ENCODE data around the gene ADPGK.

ADPGK gene

DNA sequence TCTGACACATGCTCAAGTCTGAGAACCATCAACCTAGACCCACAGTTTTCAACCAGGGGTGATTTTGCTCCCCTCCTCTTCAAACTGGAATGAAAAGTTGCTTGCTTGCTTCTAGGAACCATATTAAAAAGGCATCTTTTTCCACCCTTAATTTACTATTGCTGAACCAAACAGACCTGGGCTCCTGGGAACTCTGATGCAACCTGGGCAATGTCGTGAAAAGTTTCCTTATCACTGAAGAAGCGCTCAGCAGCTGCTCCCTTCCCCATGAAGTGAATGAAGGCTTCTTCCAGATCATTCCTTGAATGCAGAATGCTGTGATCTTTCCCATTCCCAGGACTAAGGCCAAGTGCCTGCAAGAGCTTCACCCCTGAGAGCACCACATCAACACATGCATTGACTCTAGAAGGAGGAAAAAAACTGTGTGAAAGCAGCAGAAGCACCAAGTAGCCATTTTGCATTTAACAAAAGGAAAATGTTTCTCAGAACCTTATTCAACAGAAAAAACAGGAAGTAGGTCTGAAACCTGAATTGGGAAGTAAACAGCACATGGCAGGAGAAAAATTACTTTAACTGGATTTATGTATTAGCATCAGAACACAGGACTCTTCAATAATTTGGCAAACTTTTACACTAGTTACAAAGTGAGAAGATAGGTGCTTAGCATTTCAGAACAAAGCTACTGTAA lies 8.7 kb downstream of the ADPGK start:
- no peak overlapping the region for H3K27ac ChIP-seq (ENCODE audit: low read length)
- H3K9me3 ChIP-seq (ENCODE audit: control insufficient read depth in 2 of 2, low read length in 2 of 2), result no peaks in the 10 kb centered on the region
- peaks cover 16 to 25% of the 10 kb centered on the region in 2 donors for H3K36me3 ChIP-seq (ENCODE audit: control insufficient read depth in 2 of 2, insufficient read depth in 2 of 2, low read length in 2 of 2)
- no peaks in the 10 kb centered on the region for H3K27me3 ChIP-seq (ENCODE audit: control insufficient read depth in 1 of 2, insufficient read depth in 2 of 2, low read length in 2 of 2)
- H3K4me1 ChIP-seq (ENCODE audit: control insufficient read depth, insufficient read depth, low read length), result no peaks in the 10 kb centered on the region
- H3K9ac ChIP-seq (ENCODE audit: low read length in 2 of 2), result no peak overlapping the region
- no peak overlapping the region for H3K4me3 ChIP-seq (ENCODE audit: low read length in 2 of 2)

DNA sequence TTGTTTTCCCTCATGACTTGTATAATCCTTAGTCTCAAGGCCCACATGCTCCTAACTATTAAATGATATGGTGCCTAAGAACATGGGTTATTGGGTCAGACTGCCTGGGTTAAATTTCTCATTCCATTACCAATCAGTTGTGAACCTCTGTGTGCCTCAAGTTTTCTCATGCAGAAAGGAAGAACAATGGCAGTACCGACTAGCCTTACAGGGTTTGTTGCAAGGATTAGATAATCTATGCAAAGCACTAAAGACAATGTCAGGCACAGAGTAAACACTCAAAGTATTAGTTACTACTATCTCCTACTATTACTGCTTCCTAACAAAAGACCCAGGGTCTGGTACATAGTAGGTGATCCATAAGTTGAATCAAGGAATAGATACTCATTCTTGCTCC lies 12.2 kb downstream of the ADPGK start:
- Histone ChIP-seq H3K36me3 (ENCODE audit: control insufficient read depth in 2 of 2, insufficient read depth in 2 of 2, low read length in 2 of 2) (peaks cover 18 to 37% of the 10 kb centered on the region in 2 donors), H3K27ac (ENCODE audit: low read length) (no peak overlapping the region), H3K4me3 (ENCODE audit: low read length in 2 of 2) (no peak overlapping the region), H3K9me3 (ENCODE audit: control insufficient read depth in 2 of 2, low read length in 2 of 2) (no peaks in the 10 kb centered on the region), H3K9ac (ENCODE audit: low read length in 2 of 2) (no peak overlapping the region), H3K4me1 (ENCODE audit: control insufficient read depth, insufficient read depth, low read length) (no peaks in the 10 kb centered on the region), H3K27me3 (ENCODE audit: control insufficient read depth in 1 of 2, insufficient read depth in 2 of 2, low read length in 2 of 2) (no peaks in the 10 kb centered on the region)

DNA sequence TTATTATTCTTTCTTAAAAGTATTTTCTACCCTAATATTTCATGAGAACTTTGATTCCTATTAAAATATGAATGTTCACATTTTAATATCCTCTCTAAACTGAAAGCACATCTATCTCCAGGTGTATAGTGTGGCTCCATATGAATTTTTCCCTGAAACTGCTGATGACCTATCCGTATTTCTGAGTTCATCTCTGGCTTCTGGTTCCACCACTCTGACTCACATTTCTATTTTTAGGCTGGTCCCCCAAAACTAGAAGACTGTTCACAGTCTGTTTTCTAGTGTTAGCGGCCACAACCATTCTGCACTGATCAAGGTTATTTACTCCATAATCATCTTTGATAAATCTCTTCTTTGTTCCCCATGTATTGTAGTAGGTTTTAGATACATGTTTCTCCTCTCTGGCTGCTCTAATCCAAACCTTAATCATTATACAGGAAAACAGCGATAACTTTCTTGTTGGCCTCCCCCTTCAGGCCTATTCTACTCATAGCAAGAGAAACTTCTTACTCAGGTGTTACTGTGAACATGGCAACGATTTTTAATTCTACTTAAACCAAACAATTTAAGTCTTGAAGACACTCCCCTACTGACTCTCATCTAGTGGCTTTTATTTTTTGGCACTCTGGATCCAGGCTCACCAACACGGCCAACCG lies 12.8 kb downstream of the ADPGK start:
- H3K9me3 ChIP-seq (ENCODE audit: control insufficient read depth in 2 of 2, low read length in 2 of 2), result no peaks in the 10 kb centered on the region
- no peaks in the 10 kb centered on the region for H3K4me1 ChIP-seq (ENCODE audit: control insufficient read depth, insufficient read depth, low read length)
- H3K9ac ChIP-seq (ENCODE audit: low read length in 2 of 2), result no peak overlapping the region
- H3K36me3 ChIP-seq (ENCODE audit: control insufficient read depth in 2 of 2, insufficient read depth in 2 of 2, low read length in 2 of 2), result peaks cover 18 to 42% of the 10 kb centered on the region in 2 donors
- no peaks in the 10 kb centered on the region for H3K27me3 ChIP-seq (ENCODE audit: control insufficient read depth in 1 of 2, insufficient read depth in 2 of 2, low read length in 2 of 2)
- no peak overlapping the region for H3K4me3 ChIP-seq (ENCODE audit: low read length in 2 of 2)
- no peak overlapping the region for H3K27ac ChIP-seq (ENCODE audit: low read length)

DNA sequence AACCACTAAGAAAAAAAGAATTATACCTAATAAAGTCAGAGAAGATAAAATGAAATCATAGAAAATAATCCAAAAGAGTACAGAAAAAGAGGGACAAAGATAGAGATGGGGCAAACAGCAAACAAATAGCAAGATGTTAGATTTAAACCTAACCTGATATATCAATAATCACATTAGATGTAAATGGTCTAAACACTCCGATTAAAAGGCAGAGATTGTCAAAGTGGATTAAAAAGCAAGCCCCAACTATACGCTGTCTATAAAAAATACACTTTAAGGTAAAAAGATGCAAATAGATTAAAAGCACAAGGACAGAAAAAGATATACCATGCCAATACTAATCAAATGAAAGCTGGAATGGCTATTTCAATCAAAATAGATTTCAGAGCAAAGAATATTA lies 16.8 kb downstream of the ADPGK start:
- no peak overlapping the region for H3K9ac ChIP-seq (ENCODE audit: low read length in 2 of 2)
- peaks cover 9 to 31% of the 10 kb centered on the region in 2 donors for H3K36me3 ChIP-seq (ENCODE audit: control insufficient read depth in 2 of 2, insufficient read depth in 2 of 2, low read length in 2 of 2)
- H3K27ac ChIP-seq (ENCODE audit: low read length), result no peak overlapping the region
- no peaks in the 10 kb centered on the region for H3K9me3 ChIP-seq (ENCODE audit: control insufficient read depth in 2 of 2, low read length in 2 of 2)
- no peak overlapping the region for H3K4me3 ChIP-seq (ENCODE audit: low read length in 2 of 2)
- H3K4me1 ChIP-seq (ENCODE audit: control insufficient read depth, insufficient read depth, low read length), result no peaks in the 10 kb centered on the region
- no peaks in the 10 kb centered on the region for H3K27me3 ChIP-seq (ENCODE audit: control insufficient read depth in 1 of 2, insufficient read depth in 2 of 2, low read length in 2 of 2)

DNA sequence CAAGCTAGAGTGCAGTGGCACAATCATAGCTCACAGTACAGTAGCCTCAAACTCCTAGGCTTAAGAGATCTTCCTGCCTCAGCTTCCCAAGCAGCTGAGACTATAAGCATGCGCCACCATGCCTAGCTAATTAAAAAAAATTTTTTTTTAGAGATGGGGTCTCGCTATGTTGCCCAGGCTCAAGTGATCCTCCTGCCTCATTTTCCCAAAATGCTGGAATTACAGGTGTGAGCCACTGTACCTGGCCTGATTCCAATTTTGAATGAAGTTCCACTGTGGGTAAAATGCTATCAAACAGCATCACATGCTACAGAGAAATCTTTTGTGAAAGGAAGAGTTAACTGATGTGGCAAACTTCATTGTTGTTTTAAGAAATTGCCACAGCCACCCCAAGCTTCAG lies 17.5 kb downstream of the ADPGK start:
- peaks cover 7 to 28% of the 10 kb centered on the region in 2 donors for H3K36me3 ChIP-seq (ENCODE audit: control insufficient read depth in 2 of 2, insufficient read depth in 2 of 2, low read length in 2 of 2)
- H3K4me3 ChIP-seq (ENCODE audit: low read length in 2 of 2), result no peak overlapping the region
- no peak overlapping the region for H3K9ac ChIP-seq (ENCODE audit: low read length in 2 of 2)
- H3K27me3 ChIP-seq (ENCODE audit: control insufficient read depth in 1 of 2, insufficient read depth in 2 of 2, low read length in 2 of 2), result no peaks in the 10 kb centered on the region
- H3K27ac ChIP-seq (ENCODE audit: low read length), result no peak overlapping the region
- no peaks in the 10 kb centered on the region for H3K9me3 ChIP-seq (ENCODE audit: control insufficient read depth in 2 of 2, low read length in 2 of 2)
- H3K4me1 ChIP-seq (ENCODE audit: control insufficient read depth, insufficient read depth, low read length), result no peaks in the 10 kb centered on the region

DNA sequence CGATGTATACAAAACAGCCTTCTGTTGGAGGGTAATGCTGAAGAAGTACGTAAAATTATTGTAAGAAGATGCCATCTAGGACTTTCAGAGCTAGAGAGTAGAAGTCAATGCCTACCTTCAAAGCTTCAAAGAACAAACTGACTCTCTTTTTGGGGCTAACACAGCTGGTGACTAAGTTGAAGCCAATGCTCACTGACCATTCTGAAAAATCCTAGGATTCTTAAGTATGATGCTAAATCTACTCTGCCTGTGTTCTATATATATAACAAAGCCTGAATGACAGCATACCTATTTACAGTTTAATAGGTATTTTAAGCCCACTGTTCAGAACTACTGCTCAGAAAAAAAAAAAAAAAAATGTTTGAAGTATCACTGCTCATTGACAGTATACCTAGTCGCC lies 18.9 kb downstream of the ADPGK start:
- H3K9me3 ChIP-seq (ENCODE audit: control insufficient read depth in 2 of 2, low read length in 2 of 2), result no peaks in the 10 kb centered on the region
- no peaks in the 10 kb centered on the region for H3K4me1 ChIP-seq (ENCODE audit: control insufficient read depth, insufficient read depth, low read length)
- H3K36me3 ChIP-seq (ENCODE audit: control insufficient read depth in 2 of 2, insufficient read depth in 2 of 2, low read length in 2 of 2), result peaks cover 9 to 28% of the 10 kb centered on the region in 2 donors
- no peak overlapping the region for H3K4me3 ChIP-seq (ENCODE audit: low read length in 2 of 2)
- H3K9ac ChIP-seq (ENCODE audit: low read length in 2 of 2), result no peak overlapping the region
- no peak overlapping the region for H3K27ac ChIP-seq (ENCODE audit: low read length)
- no peaks in the 10 kb centered on the region for H3K27me3 ChIP-seq (ENCODE audit: control insufficient read depth in 1 of 2, insufficient read depth in 2 of 2, low read length in 2 of 2)

DNA sequence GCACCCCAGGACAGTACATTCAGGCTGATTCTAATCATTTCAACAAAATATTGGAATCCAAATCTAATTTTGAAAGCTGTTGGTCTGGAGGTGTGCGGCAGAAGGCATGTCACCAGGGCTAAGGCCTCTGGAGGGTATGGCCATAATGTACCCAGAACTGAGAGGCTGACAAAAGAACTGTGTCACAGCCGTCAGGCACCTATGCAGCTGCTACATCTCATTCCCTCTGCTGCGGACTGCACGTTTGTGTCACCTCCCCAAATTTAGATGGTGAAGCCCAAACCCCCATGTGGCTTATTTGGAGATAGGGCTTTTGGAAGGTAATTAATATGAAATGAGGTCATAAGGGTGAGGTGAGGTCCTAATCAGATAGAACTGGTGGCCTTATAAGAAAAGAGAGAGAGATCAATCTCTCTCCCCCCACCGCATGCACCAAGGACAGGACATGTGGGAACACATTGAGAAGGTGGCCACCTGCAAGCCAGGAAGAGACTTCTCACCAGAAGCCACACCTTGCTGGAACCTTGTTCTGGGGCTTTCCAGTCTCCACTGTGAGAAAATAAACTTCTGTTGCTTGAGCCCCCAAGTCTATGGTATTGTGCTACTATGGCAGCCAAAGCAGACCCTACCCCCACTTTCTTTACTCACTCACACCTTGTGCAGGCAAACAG lies 22.8 kb downstream of the ADPGK start:
- Histone ChIP-seq H3K4me1 (ENCODE audit: control insufficient read depth, insufficient read depth, low read length) (no peaks in the 10 kb centered on the region), H3K4me3 (ENCODE audit: low read length in 2 of 2) (no peak overlapping the region), H3K27ac (ENCODE audit: low read length) (no peak overlapping the region), H3K27me3 (ENCODE audit: control insufficient read depth in 1 of 2, insufficient read depth in 2 of 2, low read length in 2 of 2) (no peaks in the 10 kb centered on the region), H3K9ac (ENCODE audit: low read length in 2 of 2) (no peak overlapping the region), H3K36me3 (ENCODE audit: control insufficient read depth in 2 of 2, insufficient read depth in 2 of 2, low read length in 2 of 2) (peaks cover 13 to 20% of the 10 kb centered on the region in 2 donors), H3K9me3 (ENCODE audit: control insufficient read depth in 2 of 2, low read length in 2 of 2) (no peaks in the 10 kb centered on the region)

DNA sequence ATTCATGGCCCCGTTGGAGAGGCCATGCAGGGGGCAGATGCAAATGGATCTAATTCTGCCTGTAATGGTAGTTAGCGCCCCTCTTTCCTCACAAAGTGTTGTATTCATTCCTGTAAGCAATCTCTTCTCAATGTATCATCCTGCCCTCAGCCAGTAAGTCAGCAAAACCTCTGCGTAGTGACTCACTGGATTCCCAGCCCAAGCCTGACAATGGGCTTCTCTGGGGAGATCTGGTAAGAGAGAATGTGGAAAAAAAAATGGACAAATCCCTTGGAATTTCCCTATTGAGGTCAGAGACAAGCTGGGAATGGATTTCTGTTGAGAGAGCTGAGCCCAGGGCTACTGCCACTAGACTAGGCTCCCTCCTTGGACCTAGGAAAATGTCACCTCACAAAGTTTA lies 25.4 kb downstream of the ADPGK start:
- H3K4me3 ChIP-seq (ENCODE audit: low read length in 2 of 2), result no peak overlapping the region
- peaks cover 17 to 29% of the 10 kb centered on the region in 2 donors for H3K36me3 ChIP-seq (ENCODE audit: control insufficient read depth in 2 of 2, insufficient read depth in 2 of 2, low read length in 2 of 2)
- no peaks in the 10 kb centered on the region for H3K9me3 ChIP-seq (ENCODE audit: control insufficient read depth in 2 of 2, low read length in 2 of 2)
- no peaks in the 10 kb centered on the region for H3K4me1 ChIP-seq (ENCODE audit: control insufficient read depth, insufficient read depth, low read length)
- H3K27ac ChIP-seq (ENCODE audit: low read length), result no peak overlapping the region
- H3K27me3 ChIP-seq (ENCODE audit: control insufficient read depth in 1 of 2, insufficient read depth in 2 of 2, low read length in 2 of 2), result no peaks in the 10 kb centered on the region
- no peak overlapping the region for H3K9ac ChIP-seq (ENCODE audit: low read length in 2 of 2)

DNA sequence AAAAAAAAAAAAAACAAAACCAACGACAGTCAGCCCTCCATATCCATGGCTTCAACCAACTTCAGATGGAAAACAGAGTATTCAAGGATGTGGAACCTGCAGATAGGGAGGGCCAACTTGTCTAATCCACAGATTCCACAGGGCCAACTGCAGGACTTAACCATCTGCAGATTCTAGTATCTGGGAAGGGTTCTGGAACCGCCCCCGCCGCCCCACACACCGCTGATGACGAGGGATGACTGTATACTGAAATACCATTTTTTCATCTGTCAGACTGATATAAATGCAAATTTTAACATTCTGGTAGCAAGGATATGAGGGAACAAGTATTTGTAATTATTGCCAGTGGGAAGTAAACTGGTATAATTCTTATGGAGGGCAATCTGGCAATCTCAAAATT lies 29.5 kb downstream of the ADPGK start:
- no peaks in the 10 kb centered on the region for H3K4me1 ChIP-seq (ENCODE audit: control insufficient read depth, insufficient read depth, low read length)
- no peak overlapping the region for H3K4me3 ChIP-seq (ENCODE audit: low read length in 2 of 2)
- no peaks in the 10 kb centered on the region for H3K27me3 ChIP-seq (ENCODE audit: control insufficient read depth in 1 of 2, insufficient read depth in 2 of 2, low read length in 2 of 2)
- H3K27ac ChIP-seq (ENCODE audit: low read length), result no peak overlapping the region
- no peaks in the 10 kb centered on the region for H3K9me3 ChIP-seq (ENCODE audit: control insufficient read depth in 2 of 2, low read length in 2 of 2)
- no peak overlapping the region for H3K9ac ChIP-seq (ENCODE audit: low read length in 2 of 2)
- peaks cover 18 to 35% of the 10 kb centered on the region in 2 donors for H3K36me3 ChIP-seq (ENCODE audit: control insufficient read depth in 2 of 2, insufficient read depth in 2 of 2, low read length in 2 of 2)

DNA sequence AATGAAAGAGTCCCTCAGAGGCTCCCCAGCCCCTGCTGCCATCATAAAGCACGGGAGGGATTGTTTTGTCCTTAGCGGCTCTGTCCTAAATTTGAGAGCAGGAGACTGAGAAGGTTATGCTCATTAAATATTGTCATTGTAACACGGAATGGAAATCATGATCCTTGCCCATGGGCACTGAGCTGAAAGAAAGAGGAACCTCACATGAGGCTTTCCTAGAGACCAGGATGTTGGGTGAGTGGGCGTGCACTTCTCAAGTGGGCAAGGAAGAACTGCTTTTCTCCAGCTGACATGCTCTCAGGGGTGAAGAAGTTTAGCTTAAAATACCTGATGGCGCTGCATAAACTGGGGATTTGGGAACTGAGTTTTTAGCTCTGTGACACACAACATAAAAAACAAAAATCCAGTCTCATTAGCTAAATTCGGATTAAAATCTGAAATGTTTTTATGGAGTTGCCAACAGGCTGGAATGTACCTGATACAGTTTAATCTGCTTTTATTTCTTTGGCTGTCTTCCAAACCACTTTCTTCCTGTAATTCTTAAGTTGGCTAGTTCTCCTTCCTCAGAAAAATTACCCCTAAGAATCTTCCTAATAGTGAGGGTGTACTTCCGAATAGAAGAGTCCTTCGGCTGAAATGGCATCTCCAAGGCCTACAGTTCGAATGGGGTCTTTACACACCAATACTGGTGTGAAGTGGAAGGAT lies 31.7 kb downstream of the ADPGK start:
- Histone ChIP-seq H3K4me3 (ENCODE audit: low read length in 2 of 2) (no peak overlapping the region), H3K4me1 (ENCODE audit: control insufficient read depth, insufficient read depth, low read length) (no peaks in the 10 kb centered on the region), H3K27ac (ENCODE audit: low read length) (no peak overlapping the region), H3K36me3 (ENCODE audit: control insufficient read depth in 2 of 2, insufficient read depth in 2 of 2, low read length in 2 of 2) (peaks cover 18 to 28% of the 10 kb centered on the region in 2 donors), H3K27me3 (ENCODE audit: control insufficient read depth in 1 of 2, insufficient read depth in 2 of 2, low read length in 2 of 2) (no peaks in the 10 kb centered on the region), H3K9ac (ENCODE audit: low read length in 2 of 2) (no peak overlapping the region), H3K9me3 (ENCODE audit: control insufficient read depth in 2 of 2, low read length in 2 of 2) (no peaks in the 10 kb centered on the region)

Data from stomach smooth muscle (tissue), 2 donors.